Immature natural killer cell (primary cell): Measurements from ENCODE around the gene ZNF664. TPM values are rescaled to one million over a fixed set of nuclear protein-coding genes. Genes with fewer than 3 reads are reported as not detected.
A peak's percentile ranks its signal among the peaks of the same experiment; 100 is the strongest.

Experiments
- DNase-seq, 3 donors: peaks; one replicate each; pipeline ENCODE4 v3.0.0; 2022; ENCODE audit warnings: mixed read lengths in 1 of 3
- H3K27ac Mint-ChIP-seq, 6 donors: one replicate each; pipeline ENCODE4 v1.8.0; 2020; ENCODE audit warnings: mixed read lengths in 6 of 6, mild to moderate bottlenecking in 5 of 6, inconsistent platforms in 4 of 6, moderate library complexity in 3 of 6
- H3K27me3 Mint-ChIP-seq, 3 donors: one replicate each; pipeline ENCODE4 v1.8.0; 2020 to 2021; ENCODE audit warnings: low read depth in 3 of 3, mild to moderate bottlenecking in 3 of 3, mixed read lengths in 3 of 3, moderate library complexity in 3 of 3, inconsistent platforms in 1 of 3
- H3K36me3 Mint-ChIP-seq, 3 donors: one replicate each; pipeline ENCODE4 v1.8.0; 2020; ENCODE audit warnings: mixed read lengths in 3 of 3, inconsistent platforms in 2 of 3, mild to moderate bottlenecking in 2 of 3
- H3K4me1 Mint-ChIP-seq, 2 donors: one replicate each; pipeline ENCODE4 v1.8.0; 2020; ENCODE audit warnings: inconsistent platforms in 2 of 2, mild to moderate bottlenecking in 2 of 2, mixed read lengths in 2 of 2, moderate library complexity in 1 of 2
- H3K4me3 Mint-ChIP-seq, 5 donors: one replicate each; pipeline ENCODE4 v1.8.0; 2020; ENCODE audit warnings: mild to moderate bottlenecking in 5 of 5, mixed read lengths in 5 of 5, inconsistent platforms in 3 of 5, moderate library complexity in 3 of 5
- H3K9me3 Mint-ChIP-seq, 6 donors: one replicate each; pipeline ENCODE4 v1.8.0; 2020; ENCODE audit warnings: mild to moderate bottlenecking in 6 of 6, mixed read lengths in 6 of 6, inconsistent platforms in 4 of 6, moderate library complexity in 3 of 6
- polyA plus RNA-seq, 3 donors: library from polyadenylated mRNA; unstranded; fragments of 300-500 nt; fragmentation: Illumina TruSeq; gene quantifications; one replicate each; pipeline ENCODE4 v1.2.3, GENCODE V29; 2021

ZNF664 gene
- polyA plus RNA-seq, 3 donors from 2014 or later: 2.1 to 12.9 (median 8.2) TPM

GRCh38 chr12:123973552-123974341 lies 732 bp downstream of the ZNF664 start:
- Mint-ChIP-seq H3K36me3 (peaks cover 3 to 10% (median 6%) of the 10 kb centered on the region in 3 donors), H3K4me1 (peaks cover 31 to 43% of the 10 kb centered on the region in 2 donors), H3K27ac (peak overlapping the region; percentile 75 to 94 (median 89)), H3K4me3 (peak overlapping the region; percentile 87 to 95 (median 90)), H3K27me3 (peaks cover 7 to 15% (median 7%) of the 10 kb centered on the region in 3 donors), H3K9me3 (peaks cover 0 to 3% (median 0%) of the 10 kb centered on the region in 6 donors)
- DNase-seq: peak; percentile 10 to 23 (median 20)

DNA sequence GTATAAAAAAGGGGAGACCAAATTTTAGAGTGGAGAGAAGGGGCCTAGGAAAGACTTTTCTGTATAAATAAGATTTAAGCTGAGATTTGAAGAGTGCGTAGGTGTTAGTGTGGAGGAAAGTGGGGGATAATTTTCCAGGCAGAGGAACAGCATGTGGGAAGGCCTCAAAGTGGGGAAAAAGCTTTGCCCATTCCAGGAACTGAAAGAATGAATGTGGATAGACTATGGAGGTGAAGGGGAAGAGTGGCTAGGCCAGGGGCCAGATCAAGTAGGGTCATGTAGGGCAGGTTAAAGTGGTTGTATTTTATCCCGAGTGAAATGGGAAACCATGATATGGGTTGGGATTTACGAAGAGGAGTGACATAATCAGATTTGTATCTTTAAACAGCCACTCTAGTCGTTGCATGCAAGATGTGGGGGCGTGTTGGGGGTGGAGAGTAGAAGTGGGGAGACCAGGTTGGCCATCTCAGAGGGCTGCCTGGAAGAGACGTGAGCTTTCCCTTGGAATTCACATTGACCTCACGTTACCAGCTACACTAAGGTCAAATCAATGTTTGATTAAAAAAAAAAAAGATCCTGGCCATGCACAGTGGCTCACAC lies 3.3 kb downstream of the ZNF664 start:
- Mint-ChIP-seq H3K36me3 (peaks cover 3 to 10% (median 6%) of the 10 kb centered on the region in 3 donors), H3K4me3 (no peak overlapping the region), H3K27me3 (peaks cover 7 to 15% (median 7%) of the 10 kb centered on the region in 3 donors), H3K9me3 (peaks cover 0 to 3% (median 0%) of the 10 kb centered on the region in 6 donors), H3K4me1 (peaks cover 21 to 24% of the 10 kb centered on the region in 2 donors), H3K27ac (peak overlapping the region in 1 of 6 donors; percentile 42)
- no peak for DNase-seq

GRCh38 chr12:123979566-123979965 lies 6.6 kb downstream of the ZNF664 start:
- Mint-ChIP-seq H3K4me3 (no peak overlapping the region), H3K27ac (no peak overlapping the region), H3K4me1 (peaks cover 13 to 19% of the 10 kb centered on the region in 2 donors), H3K9me3 (no peaks in the 10 kb centered on the region), H3K27me3 (peaks cover 0 to 2% (median 0%) of the 10 kb centered on the region in 3 donors), H3K36me3 (peaks cover 0 to 14% (median 6%) of the 10 kb centered on the region in 3 donors)
- DNase-seq: no peak

DNA sequence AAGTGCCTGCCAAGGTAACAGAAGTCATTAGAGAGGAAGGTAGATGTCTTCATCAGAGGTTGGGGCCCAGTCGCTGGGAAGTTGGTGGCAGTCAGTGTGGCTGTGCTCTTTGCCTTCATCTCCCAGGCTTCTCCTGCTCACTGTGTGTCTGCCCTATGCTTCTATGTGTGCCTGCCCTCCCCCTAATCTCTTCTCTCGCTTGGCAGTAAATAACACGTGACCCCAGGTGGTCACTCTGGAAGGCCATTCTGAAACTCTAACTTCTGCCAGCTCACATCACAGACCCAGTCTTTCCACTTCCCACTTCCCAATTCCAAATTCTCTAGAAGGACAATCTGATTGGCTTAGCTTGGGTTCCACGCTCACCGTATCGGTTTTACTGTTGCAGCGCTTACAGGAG lies 9.3 kb downstream of the ZNF664 start:
- Mint-ChIP-seq H3K36me3 (peaks cover 0 to 4% (median 0%) of the 10 kb centered on the region in 3 donors), H3K27me3 (peaks cover 0 to 2% (median 0%) of the 10 kb centered on the region in 3 donors), H3K9me3 (no peaks in the 10 kb centered on the region), H3K27ac (peak overlapping the region in 1 of 6 donors; percentile 33), H3K4me1 (peaks cover 6 to 15% of the 10 kb centered on the region in 2 donors), H3K4me3 (no peak overlapping the region)
- DNase-seq: no peak

DNA sequence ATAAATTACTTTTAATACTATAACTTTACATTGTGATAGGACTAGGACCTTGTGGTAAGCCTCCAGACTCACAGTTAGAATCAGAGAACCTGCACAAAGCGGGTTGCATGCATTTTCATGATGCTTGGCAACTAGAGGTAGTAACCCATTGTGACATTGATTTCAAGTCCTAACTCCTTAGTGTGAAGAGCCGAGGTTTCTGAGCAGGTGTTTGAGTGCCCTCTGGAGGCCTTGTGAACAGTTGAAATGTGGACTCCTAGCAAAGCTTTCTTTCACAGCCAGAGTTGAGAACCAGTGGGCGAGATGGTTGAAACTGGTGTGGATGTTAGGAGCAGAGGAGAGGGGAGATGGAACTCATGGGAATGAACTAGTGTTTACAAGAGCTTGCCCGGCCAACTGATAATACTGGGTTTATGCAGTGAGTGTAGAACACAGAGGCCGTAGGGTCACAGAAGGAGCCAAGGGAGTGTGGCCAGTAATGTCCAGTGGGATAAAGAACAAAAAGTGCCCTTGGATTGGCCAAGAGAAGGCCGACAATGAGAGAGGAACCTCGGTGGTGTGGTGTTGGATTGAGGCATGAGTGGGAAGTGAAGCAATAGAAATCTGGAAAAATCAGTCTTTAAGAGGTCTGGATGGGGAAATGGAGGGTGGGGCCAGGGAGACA lies 10.9 kb downstream of the ZNF664 start:
- Mint-ChIP-seq H3K36me3 (peaks cover 4 to 13% (median 9%) of the 10 kb centered on the region in 3 donors), H3K27me3 (peaks cover 0 to 2% (median 0%) of the 10 kb centered on the region in 3 donors), H3K4me3 (no peak overlapping the region), H3K27ac (peak overlapping the region in 2 of 6 donors; percentile 3 to 50), H3K9me3 (no peaks in the 10 kb centered on the region), H3K4me1 (peaks cover 13 to 15% of the 10 kb centered on the region in 2 donors)
- DNase-seq: peak; percentile 42 to 59 (median 52)

DNA sequence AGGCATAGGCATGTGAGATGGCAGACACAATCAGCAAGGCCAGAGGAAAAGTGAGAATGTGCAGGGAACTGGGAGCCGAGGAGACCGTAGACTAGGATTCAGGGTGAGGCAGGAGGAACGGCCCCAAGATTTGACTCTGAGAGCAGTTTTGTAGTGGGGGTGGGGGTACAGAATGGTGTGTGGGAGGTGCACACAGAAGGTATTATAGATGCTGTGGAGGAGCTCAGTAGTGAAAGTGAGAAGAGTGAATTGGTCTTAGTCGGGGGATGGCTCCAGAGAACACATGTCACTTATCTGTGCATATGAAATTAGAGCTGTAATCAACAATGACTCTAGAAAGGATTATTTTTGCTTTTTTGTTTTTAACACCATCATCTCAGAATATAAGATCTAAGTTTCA lies 11.9 kb downstream of the ZNF664 start:
- Mint-ChIP-seq H3K36me3 (peaks cover 8 to 20% (median 11%) of the 10 kb centered on the region in 3 donors), H3K27ac (no peak overlapping the region), H3K9me3 (no peaks in the 10 kb centered on the region), H3K4me1 (peaks cover 14 to 22% of the 10 kb centered on the region in 2 donors), H3K4me3 (no peak overlapping the region), H3K27me3 (peaks cover 0 to 2% (median 0%) of the 10 kb centered on the region in 3 donors)
- DNase-seq: no peak

GRCh38 chr12:123986374-123986965 lies 13.5 kb downstream of the ZNF664 start:
- H3K27ac Mint-ChIP-seq: peak overlapping the region in 1 of 6 donors; percentile 46
- H3K9me3 Mint-ChIP-seq: no peaks in the 10 kb centered on the region
- H3K4me3 Mint-ChIP-seq: no peak overlapping the region
- DNase-seq: no peak
- H3K27me3 Mint-ChIP-seq: peaks cover 0 to 2% (median 0%) of the 10 kb centered on the region in 3 donors
- peaks cover 9 to 34% of the 10 kb centered on the region in 2 donors for H3K4me1 Mint-ChIP-seq
- peaks cover 13 to 33% (median 17%) of the 10 kb centered on the region in 3 donors for H3K36me3 Mint-ChIP-seq

- DNase-seq: no peak
- no peak overlapping the region for H3K4me3 Mint-ChIP-seq
- H3K9me3 Mint-ChIP-seq: no peaks in the 10 kb centered on the region
- H3K36me3 Mint-ChIP-seq: peaks cover 16 to 33% (median 17%) of the 10 kb centered on the region in 3 donors
- no peak overlapping the region for H3K27ac Mint-ChIP-seq
- peaks cover 0 to 3% (median 0%) of the 10 kb centered on the region in 3 donors for H3K27me3 Mint-ChIP-seq
- H3K4me1 Mint-ChIP-seq: peaks cover 9 to 34% of the 10 kb centered on the region in 2 donors
Observed at GRCh38 chr12:123987022-123987421, 14.0 kb downstream of the ZNF664 start.

DNA sequence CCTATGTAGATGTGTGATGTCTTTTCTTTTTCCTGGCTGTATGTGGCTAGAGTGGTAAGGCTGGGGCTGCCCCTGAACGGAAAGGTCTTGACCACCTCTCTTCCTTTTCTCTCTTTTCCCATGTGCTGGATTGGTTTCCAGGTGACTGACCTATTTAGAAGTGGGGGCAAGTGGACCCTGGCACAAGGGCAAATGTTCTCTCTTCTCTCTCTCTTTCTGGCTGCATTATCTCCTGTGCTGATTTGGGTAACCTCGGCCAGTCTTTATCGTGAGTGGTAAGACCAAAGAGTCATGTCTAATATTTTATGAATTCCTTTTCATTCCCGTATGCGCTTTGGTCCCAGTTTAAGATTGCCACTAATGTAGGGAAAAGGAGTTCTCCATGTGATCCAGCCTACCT lies 16.2 kb downstream of the ZNF664 start:
- H3K27me3 Mint-ChIP-seq: peaks cover 0 to 3% (median 0%) of the 10 kb centered on the region in 3 donors
- peak overlapping the region in 2 of 6 donors; percentile 60 for H3K27ac Mint-ChIP-seq
- H3K36me3 Mint-ChIP-seq: peaks cover 17 to 29% (median 17%) of the 10 kb centered on the region in 3 donors
- no peaks in the 10 kb centered on the region for H3K9me3 Mint-ChIP-seq
- DNase-seq: no peak
- H3K4me3 Mint-ChIP-seq: no peak overlapping the region
- peaks cover 3 to 29% of the 10 kb centered on the region in 2 donors for H3K4me1 Mint-ChIP-seq

- DNase-seq: no peak
- peaks cover 17 to 29% (median 17%) of the 10 kb centered on the region in 3 donors for H3K36me3 Mint-ChIP-seq
- peak overlapping the region in 2 of 6 donors; percentile 9 to 52 for H3K27ac Mint-ChIP-seq
- no peak overlapping the region for H3K4me3 Mint-ChIP-seq
- H3K9me3 Mint-ChIP-seq: no peaks in the 10 kb centered on the region
- peaks cover 8 to 35% of the 10 kb centered on the region in 2 donors for H3K4me1 Mint-ChIP-seq
- peaks cover 0 to 3% (median 0%) of the 10 kb centered on the region in 3 donors for H3K27me3 Mint-ChIP-seq
Observed at GRCh38 chr12:123989753-123990152, 16.7 kb downstream of the ZNF664 start.

- H3K4me1 Mint-ChIP-seq: peaks cover 15 to 43% of the 10 kb centered on the region in 2 donors
- H3K9me3 Mint-ChIP-seq: no peaks in the 10 kb centered on the region
- no peak overlapping the region for H3K4me3 Mint-ChIP-seq
- H3K36me3 Mint-ChIP-seq: peaks cover 17 to 29% (median 17%) of the 10 kb centered on the region in 3 donors
- peaks cover 0 to 1% (median 0%) of the 10 kb centered on the region in 3 donors for H3K27me3 Mint-ChIP-seq
- no peak for DNase-seq
- peak overlapping the region in 2 of 6 donors; percentile 9 to 52 for H3K27ac Mint-ChIP-seq
Observed at GRCh38 chr12:123990511-123990910, 17.5 kb downstream of the ZNF664 start.

- no peak for DNase-seq
- no peak overlapping the region for H3K4me3 Mint-ChIP-seq
- H3K27me3 Mint-ChIP-seq: peaks cover 0 to 1% (median 0%) of the 10 kb centered on the region in 3 donors
- peaks cover 17 to 29% (median 17%) of the 10 kb centered on the region in 3 donors for H3K36me3 Mint-ChIP-seq
- peaks cover 25 to 52% of the 10 kb centered on the region in 2 donors for H3K4me1 Mint-ChIP-seq
- peak overlapping the region in 1 of 6 donors; percentile 9 for H3K27ac Mint-ChIP-seq
- H3K9me3 Mint-ChIP-seq: no peaks in the 10 kb centered on the region
Observed at GRCh38 chr12:123991372-123991951, 18.4 kb downstream of the ZNF664 start.
